Lower lobe of right lung (tissue), 2 donors: Measurements from ENCODE around the gene NPM1. TPM values are rescaled to one million over a fixed set of nuclear protein-coding genes. Genes with fewer than 3 reads are reported as not detected.

Source experiments
- ATAC-seq, 2 donors: fragments of 200-7000 bp; cut with Tn5 transposase; one replicate each; pipeline ENCODE4 v1.9.1; 2020 to 2022; ENCODE audit warnings: mild to moderate bottlenecking in 2 of 2, moderate library complexity in 2 of 2
- DNase-seq: peaks from one replicate; pipeline ENCODE4 v3.0.0-alpha.2; 2020
- H3K27ac ChIP-seq: fragments of 200-600 bp; one replicate; pipeline ENCODE4 v1.8.0; 2022
- H3K27me3 ChIP-seq: fragments of 200-600 bp; one replicate; pipeline ENCODE4 v1.8.0; 2022; ENCODE audit warnings: low read depth
- H3K36me3 ChIP-seq: fragments of 200-600 bp; one replicate; pipeline ENCODE4 v1.8.0; 2022; ENCODE audit warnings: mild to moderate bottlenecking
- H3K4me1 ChIP-seq: fragments of 200-600 bp; one replicate; pipeline ENCODE4 v1.8.0; 2022
- H3K4me3 ChIP-seq: fragments of 200-600 bp; one replicate; pipeline ENCODE4 v1.8.0; 2022; ENCODE audit warnings: mild to moderate bottlenecking
- H3K9me3 ChIP-seq: fragments of 200-600 bp; one replicate; pipeline ENCODE4 v1.8.0; 2022
- intact Hi-C: fragments of 100-400 bp; cut with DNase I; formaldehyde crosslinking; loops from one replicate; pipeline ENCODE4 v1.11.0; 2022
- total RNA-seq: library from RNA; stranded (reverse); fragmentation: NEBNext Ultra II Directional; extraction: Animal tissue kit (Norgen Biotek cat#: 25700); gene quantifications from one replicate; pipeline ENCODE4 v1.2.1, GENCODE V29; 2021
- TF ChIP-seq, protein P1 (sequence below): fragments of 200-600 bp; IDR thresholded peaks from one replicate; pipeline ENCODE4 v1.8.0; 2022; ENCODE audit warnings: antibody characterized with exemption, mild to moderate bottlenecking
- donor health status: DM: no; HTN: yes; CAD: no; lungs with severe emphysema.

The NPM1 gene
- total RNA-seq, 1 donor from 2014 or later: 684 TPM

DNA sequence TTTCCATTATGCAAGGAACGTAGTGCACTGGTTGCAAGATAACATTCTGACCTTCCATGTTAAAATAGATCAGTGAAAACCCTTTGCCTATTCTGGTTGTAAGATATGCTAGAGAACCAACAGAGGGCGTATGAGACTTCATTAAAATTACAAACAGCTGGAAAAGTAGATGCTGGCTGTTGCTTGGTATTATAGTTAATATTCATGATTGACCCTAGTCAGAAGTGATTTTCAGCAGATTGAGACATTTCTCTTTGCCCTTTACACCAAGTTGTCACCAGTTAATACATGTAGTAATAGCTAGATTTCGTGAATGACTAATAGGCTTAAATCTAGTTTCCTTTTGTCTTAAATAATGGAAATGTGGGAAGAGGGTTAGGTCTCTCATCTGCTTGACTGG lies 18.0 kb downstream of the NPM1 start:
- intact Hi-C loops: no loop called here
- TF ChIP-seq, protein P1, sequence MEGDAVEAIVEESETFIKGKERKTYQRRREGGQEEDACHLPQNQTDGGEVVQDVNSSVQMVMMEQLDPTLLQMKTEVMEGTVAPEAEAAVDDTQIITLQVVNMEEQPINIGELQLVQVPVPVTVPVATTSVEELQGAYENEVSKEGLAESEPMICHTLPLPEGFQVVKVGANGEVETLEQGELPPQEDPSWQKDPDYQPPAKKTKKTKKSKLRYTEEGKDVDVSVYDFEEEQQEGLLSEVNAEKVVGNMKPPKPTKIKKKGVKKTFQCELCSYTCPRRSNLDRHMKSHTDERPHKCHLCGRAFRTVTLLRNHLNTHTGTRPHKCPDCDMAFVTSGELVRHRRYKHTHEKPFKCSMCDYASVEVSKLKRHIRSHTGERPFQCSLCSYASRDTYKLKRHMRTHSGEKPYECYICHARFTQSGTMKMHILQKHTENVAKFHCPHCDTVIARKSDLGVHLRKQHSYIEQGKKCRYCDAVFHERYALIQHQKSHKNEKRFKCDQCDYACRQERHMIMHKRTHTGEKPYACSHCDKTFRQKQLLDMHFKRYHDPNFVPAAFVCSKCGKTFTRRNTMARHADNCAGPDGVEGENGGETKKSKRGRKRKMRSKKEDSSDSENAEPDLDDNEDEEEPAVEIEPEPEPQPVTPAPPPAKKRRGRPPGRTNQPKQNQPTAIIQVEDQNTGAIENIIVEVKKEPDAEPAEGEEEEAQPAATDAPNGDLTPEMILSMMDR: no peak
- no peak overlapping the region for H3K4me3 ChIP-seq
- DNase-seq (no peak), ATAC-seq (no peak)
- no peak overlapping the region for H3K27ac ChIP-seq
- peaks cover 71% of the 10 kb centered on the region for H3K36me3 ChIP-seq
- no peaks in the 10 kb centered on the region for H3K27me3 ChIP-seq
- peaks cover 14% of the 10 kb centered on the region for H3K4me1 ChIP-seq
- H3K9me3 ChIP-seq: no peaks in the 10 kb centered on the region

- H3K4me1 ChIP-seq: peaks cover 14% of the 10 kb centered on the region
- TF ChIP-seq, protein P1: no peak
- H3K27ac ChIP-seq: no peak overlapping the region
- ATAC-seq: no peak
- no peaks in the 10 kb centered on the region for H3K9me3 ChIP-seq
- H3K36me3 ChIP-seq: peaks cover 74% of the 10 kb centered on the region
- H3K4me3 ChIP-seq: no peak overlapping the region
- no peaks in the 10 kb centered on the region for H3K27me3 ChIP-seq
- no peak for DNase-seq
- intact Hi-C loops: no loop called here
Measured at GRCh38 chr5:171407234-171407633, 19.6 kb downstream of the NPM1 start.

GRCh38 chr5:171409164-171410136 lies 21.8 kb downstream of the NPM1 start:
- no peaks in the 10 kb centered on the region for H3K9me3 ChIP-seq
- peaks cover 14% of the 10 kb centered on the region for H3K4me1 ChIP-seq
- no peak for DNase-seq
- TF ChIP-seq, protein P1: no peak
- no peak overlapping the region for H3K4me3 ChIP-seq
- H3K36me3 ChIP-seq: peaks cover 96% of the 10 kb centered on the region
- H3K27ac ChIP-seq: no peak overlapping the region
- H3K27me3 ChIP-seq: no peaks in the 10 kb centered on the region
- intact Hi-C loops: loop anchor here (10.0 kb wide), 1 partner anchor 495 kb away; no protein-coding TSS in a partner anchor
- no peak for ATAC-seq

- H3K27ac ChIP-seq: no peak overlapping the region
- no peak for DNase-seq
- no peaks in the 10 kb centered on the region for H3K9me3 ChIP-seq
- peaks cover 14% of the 10 kb centered on the region for H3K4me1 ChIP-seq
- H3K36me3 ChIP-seq: peaks cover 92% of the 10 kb centered on the region
- no peak overlapping the region for H3K4me3 ChIP-seq
- intact Hi-C loops: loop anchor here (10.0 kb wide), 1 partner anchor 495 kb away; no protein-coding TSS in a partner anchor
- H3K27me3 ChIP-seq: no peaks in the 10 kb centered on the region
- TF ChIP-seq, protein P1: no peak
- ATAC-seq: no peak
Measured at GRCh38 chr5:171410181-171410580, 22.5 kb downstream of the NPM1 start.

DNA sequence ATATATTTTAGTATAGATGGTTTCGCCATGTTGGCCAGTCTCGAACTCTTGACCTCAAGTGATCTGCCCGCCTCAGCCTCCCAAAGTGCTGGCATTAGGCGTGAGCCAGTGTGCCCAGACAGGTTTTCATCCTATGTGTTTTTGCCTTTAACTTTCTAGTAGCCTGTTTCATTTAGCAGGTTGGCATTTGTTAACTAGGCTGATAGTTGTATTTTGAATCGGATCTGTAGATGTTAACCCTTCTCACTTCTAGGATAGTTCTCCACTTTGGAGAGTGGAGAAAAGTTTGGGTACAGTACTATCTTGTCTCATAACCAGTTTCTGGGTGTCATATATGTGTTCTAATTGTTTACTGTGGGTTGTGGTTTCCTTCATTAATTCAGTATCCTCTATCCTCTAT lies 24.5 kb downstream of the NPM1 start:
- peaks cover 72% of the 10 kb centered on the region for H3K36me3 ChIP-seq
- ATAC-seq (no peak), DNase-seq (no peak)
- peaks cover 14% of the 10 kb centered on the region for H3K4me1 ChIP-seq
- no peak overlapping the region for H3K4me3 ChIP-seq
- intact Hi-C loops: loop anchor here (10.0 kb wide), 1 partner anchor 493 kb away; no protein-coding TSS in a partner anchor
- no peaks in the 10 kb centered on the region for H3K9me3 ChIP-seq
- TF ChIP-seq, protein P1: no peak
- H3K27me3 ChIP-seq: no peaks in the 10 kb centered on the region
- no peak overlapping the region for H3K27ac ChIP-seq
